ENCODE data around the gene GNPDA2.

GRCh38 chr4:44670506-44671199 is 55.7 kb downstream of the GNPDA2 start:
- TF ChIP-seq CTCF (IDR thresholded peaks at IDR 0.05) (no peak), POLR2A (IDR thresholded peaks at IDR 0.05) (no peak)

Data from heart left ventricle (tissue), 13 donors.